PC-9 (cell line): Measurements from ENCODE around the gene ZDHHC5. TPM values are rescaled to one million over a fixed set of nuclear protein-coding genes. Genes with fewer than 3 reads are reported as not detected.

ENCODE experiments used
- BruUV-seq: library from RNA; stranded (reverse); fragments of 400-500 nt; replicated peaks from 2 replicates; lab custom pipeline; 2021; lab: Mats Ljungman, UMichigan
- CTCF ChIA-PET: fragments of 300-600 bp; sonication (Branson Sonifier 250); formaldehyde crosslinking; loops from one replicate; lab custom pipeline; 2022; ENCODE audit warnings: antibody characterized with exemption; lab: Charles Lee
- POLR2A ChIA-PET: fragments of 300-600 bp; sonication (Branson Sonifier 250); formaldehyde crosslinking; loops from one replicate; lab custom pipeline; 2022; ENCODE audit warnings: antibody characterized with exemption; ENCODE audit not compliant: unreplicated experiment; lab: Charles Lee
- DNase-seq, 2 experiments: peaks; one replicate each; pipeline versions ENCODE4 v3.0.0 to v3.0.0-alpha.2; 2015 to 2022; ENCODE audit warnings: mixed read lengths in 1 of 2
- H2AFZ ChIP-seq: fragments of 200-600 bp; sonication (generic); 2 replicates; pipeline ENCODE4 v1.8.1; 2017; ENCODE audit warnings: antibody characterized with exemption
- H3F3A ChIP-seq: fragments of 200-600 bp; sonication (generic); 2 replicates; pipeline ENCODE4 v1.8.1; 2017; ENCODE audit warnings: antibody characterized with exemption, mild to moderate bottlenecking, low read depth; ENCODE audit not compliant: insufficient read depth
- H3K27ac ChIP-seq: fragments of 200-600 bp; sonication (generic); 2 replicates; pipeline ENCODE4 v1.6.1; 2016; ENCODE audit warnings: mixed run types
- H3K27me3 ChIP-seq: fragments of 200-600 bp; sonication (generic); 2 replicates; pipeline ENCODE4 v1.6.1; 2016; ENCODE audit warnings: low read depth, mixed run types; ENCODE audit not compliant: insufficient read depth
- H3K36me3 ChIP-seq: fragments of 200-600 bp; sonication (generic); 2 replicates; pipeline ENCODE4 v1.6.1; 2016; ENCODE audit warnings: low read depth, mixed run types
- H3K4me1 ChIP-seq: fragments of 200-600 bp; sonication (generic); replicated peaks from 2 replicates; pipeline ENCODE4 v1.6.1; 2016; ENCODE audit warnings: mixed run types; ENCODE audit not compliant: insufficient read depth
- H3K4me2 ChIP-seq: fragments of 200-600 bp; sonication (generic); 2 replicates; pipeline ENCODE4 v1.6.1; 2017; ENCODE audit warnings: mixed run types
- H3K4me3 ChIP-seq: fragments of 200-600 bp; sonication (generic); 2 replicates; pipeline ENCODE4 v1.6.1; 2016; ENCODE audit warnings: mixed run types
- H3K79me2 ChIP-seq: fragments of 200-600 bp; sonication (generic); 2 replicates; pipeline ENCODE4 v1.6.1; 2017; ENCODE audit warnings: low read depth, mixed run types
- H3K9me2 ChIP-seq: fragments of 200-600 bp; sonication (generic); 2 replicates; pipeline ENCODE4 v1.8.1; 2017; ENCODE audit warnings: mild to moderate bottlenecking; ENCODE audit not compliant: insufficient read depth
- H3K9me3 ChIP-seq: fragments of 200-600 bp; sonication (generic); 2 replicates; pipeline ENCODE4 v1.8.1; 2016; ENCODE audit warnings: low read depth; ENCODE audit not compliant: insufficient read depth
- H4K20me1 ChIP-seq: fragments of 200-600 bp; sonication (generic); 2 replicates; pipeline ENCODE4 v1.8.1; 2017; ENCODE audit not compliant: insufficient read depth
- EZH2 ChIP-seq: fragments of 200-600 bp; sonication (generic); IDR thresholded peaks from 2 replicates; pipeline ENCODE4 v1.8.0; 2017; ENCODE audit warnings: antibody characterized with exemption, low read depth
- intact Hi-C: fragments of 100-400 bp; cut with micrococcal nuclease; formaldehyde crosslinking; loops from one replicate; pipeline ENCODE4 v1.10.0; 2022; ENCODE audit not compliant: unreplicated experiment
- total RNA-seq: library from RNA; stranded (reverse); gene quantifications from 2 replicates; pipeline ENCODE4 v1.2.3, GENCODE V29; 2021
- TF ChIP-seq, protein P1 (sequence below): fragments of 200-600 bp; sonication (generic); conservative IDR thresholded peaks from 2 replicates; pipeline ENCODE4 v1.6.1; 2017; ENCODE audit warnings: mixed run types, antibody characterized with exemption, mild to moderate bottlenecking, moderate library complexity

Gene ZDHHC5
- total RNA-seq, 1 experiment from 2014 or later, result 94.2 TPM

DNA sequence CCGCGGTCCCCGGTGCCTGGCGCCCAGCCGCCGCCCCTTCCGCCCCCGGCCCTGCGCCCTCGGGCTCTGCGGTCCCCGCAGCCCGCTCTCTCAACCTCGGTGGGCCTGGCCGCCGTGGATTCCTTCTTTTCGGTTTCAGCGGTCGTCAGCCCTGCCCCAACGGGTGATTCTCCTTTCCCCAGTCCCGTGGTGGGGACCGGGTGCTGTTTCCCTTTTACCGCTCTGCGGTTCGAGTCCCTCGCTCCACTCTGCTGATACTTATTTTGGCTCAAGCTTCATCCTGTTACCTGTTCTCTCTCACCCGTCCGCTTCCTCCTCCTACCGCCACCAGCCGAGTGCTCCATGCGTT lies 494 bp downstream of the ZDHHC5 start:
- no peak for DNase-seq
- BruUV-seq, result TSS peak; percentile 34
- H2AFZ ChIP-seq, result peak overlapping the region; percentile 80
- TF ChIP-seq, protein P1, sequence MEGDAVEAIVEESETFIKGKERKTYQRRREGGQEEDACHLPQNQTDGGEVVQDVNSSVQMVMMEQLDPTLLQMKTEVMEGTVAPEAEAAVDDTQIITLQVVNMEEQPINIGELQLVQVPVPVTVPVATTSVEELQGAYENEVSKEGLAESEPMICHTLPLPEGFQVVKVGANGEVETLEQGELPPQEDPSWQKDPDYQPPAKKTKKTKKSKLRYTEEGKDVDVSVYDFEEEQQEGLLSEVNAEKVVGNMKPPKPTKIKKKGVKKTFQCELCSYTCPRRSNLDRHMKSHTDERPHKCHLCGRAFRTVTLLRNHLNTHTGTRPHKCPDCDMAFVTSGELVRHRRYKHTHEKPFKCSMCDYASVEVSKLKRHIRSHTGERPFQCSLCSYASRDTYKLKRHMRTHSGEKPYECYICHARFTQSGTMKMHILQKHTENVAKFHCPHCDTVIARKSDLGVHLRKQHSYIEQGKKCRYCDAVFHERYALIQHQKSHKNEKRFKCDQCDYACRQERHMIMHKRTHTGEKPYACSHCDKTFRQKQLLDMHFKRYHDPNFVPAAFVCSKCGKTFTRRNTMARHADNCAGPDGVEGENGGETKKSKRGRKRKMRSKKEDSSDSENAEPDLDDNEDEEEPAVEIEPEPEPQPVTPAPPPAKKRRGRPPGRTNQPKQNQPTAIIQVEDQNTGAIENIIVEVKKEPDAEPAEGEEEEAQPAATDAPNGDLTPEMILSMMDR, result no peak
- no peak for TF ChIP-seq EZH2
- intact Hi-C loops, result loop anchor here (5.0 to 10.0 kb wide), 4 partner anchors 344 to 1476 kb away; partner anchors contain the start of genes FAM111A and TNKS1BP1
- peaks cover 53% of the 10 kb centered on the region for H3K79me2 ChIP-seq
- H3F3A ChIP-seq, result peaks cover 26% of the 10 kb centered on the region
- ChIA-PET POLR2A (no interaction called here), CTCF (no interaction called here)
- peaks cover 15% of the 10 kb centered on the region for H3K36me3 ChIP-seq
- no peaks in the 10 kb centered on the region for H3K27me3 ChIP-seq
- peaks cover 7% of the 10 kb centered on the region for H4K20me1 ChIP-seq
- peak overlapping the region; percentile 84 for H3K4me3 ChIP-seq
- no peaks in the 10 kb centered on the region for H3K9me2 ChIP-seq
- no peaks in the 10 kb centered on the region for H3K9me3 ChIP-seq
- peak overlapping the region; percentile 88 for H3K4me2 ChIP-seq
- peak overlapping the region; percentile 91 for H3K27ac ChIP-seq
- H3K4me1 ChIP-seq, result peaks cover 26% of the 10 kb centered on the region

GRCh38 chr11:57674251-57674650 lies 6.3 kb downstream of the ZDHHC5 start:
- Histone ChIP-seq H3K36me3 (peaks cover 40% of the 10 kb centered on the region), H3K27ac (peak overlapping the region; percentile 53), H2AFZ (no peak overlapping the region), H3K9me3 (no peaks in the 10 kb centered on the region), H3K27me3 (no peaks in the 10 kb centered on the region), H3K4me2 (peak overlapping the region; percentile 56), H3K9me2 (no peaks in the 10 kb centered on the region), H3F3A (peaks cover 29% of the 10 kb centered on the region; the same call in 1 of the 2 replicates), H4K20me1 (peaks cover 29% of the 10 kb centered on the region), H3K79me2 (peaks cover 98% of the 10 kb centered on the region), H3K4me1 (peaks cover 47% of the 10 kb centered on the region), H3K4me3 (no peak overlapping the region)
- intact Hi-C loops, result no loop called here
- TF ChIP-seq, protein P1, result no peak
- no peak for TF ChIP-seq EZH2
- DNase-seq, result no peak
- CTCF ChIA-PET, result no interaction called here
- POLR2A ChIA-PET, result interaction anchor here (0.6 kb wide), 1 partner anchor 22 kb away, joined by 3 read pairs; no protein-coding TSS in a partner anchor
- BruUV-seq, result no TSS peak

- BruUV-seq, result no TSS peak
- peak overlapping the region; percentile 53 for H3K27ac ChIP-seq
- H3K4me3 ChIP-seq, result peak overlapping the region; percentile 5; the same call in 1 of the 2 replicates
- ChIA-PET CTCF (interaction anchor here (1.0 kb wide), 1 partner anchor 89 kb away, joined by 3 read pairs; no protein-coding TSS in a partner anchor), POLR2A (interaction anchor here (0.7 to 0.9 kb wide), 2 partner anchors 34 to 1368 kb away, joined by 3 to 7 read pairs; no protein-coding TSS in a partner anchor)
- H3K79me2 ChIP-seq, result peaks cover 98% of the 10 kb centered on the region
- H3K36me3 ChIP-seq, result peaks cover 40% of the 10 kb centered on the region
- peak in 1 of 2 experiments; percentile 72 for DNase-seq
- H3K9me3 ChIP-seq, result no peaks in the 10 kb centered on the region
- no peaks in the 10 kb centered on the region for H3K9me2 ChIP-seq
- peaks cover 47% of the 10 kb centered on the region for H3K4me1 ChIP-seq
- H2AFZ ChIP-seq, result no peak overlapping the region
- no peak for TF ChIP-seq EZH2
- TF ChIP-seq, protein P1, result no peak
- intact Hi-C loops, result no loop called here
- peaks cover 37% of the 10 kb centered on the region for H4K20me1 ChIP-seq
- H3K4me2 ChIP-seq, result peak overlapping the region; percentile 56
- H3F3A ChIP-seq, result peaks cover 40% of the 10 kb centered on the region
- H3K27me3 ChIP-seq, result no peaks in the 10 kb centered on the region
Measured at GRCh38 chr11:57675176-57675941, 7.4 kb downstream of the ZDHHC5 start.
